H1 (cell line): ENCODE data around the gene SLC1A2.

Experiments
- CTCF ChIP-seq, 3 experiments: IDR thresholded peaks; 1 replicate in 2 of 3; 2 replicates in 1 of 3; pipeline versions ENCODE4 v1.5.1 to v1.6.1; 2011; ENCODE audit warnings: low read length in 3 of 3, mild to moderate bottlenecking in 3 of 3, inconsistent platforms in 2 of 3, low read depth in 1 of 3, moderate library complexity in 1 of 3; ENCODE audit not compliant: insufficient read depth in 1 of 3; ENCODE audit errors: control extremely low read depth in 1 of 3
- EP300 ChIP-seq, 2 experiments: IDR thresholded peaks; 1 replicate in 1 of 2; 2 replicates in 1 of 2; pipeline ENCODE4 v1.6.1; 2011 to 2012; ENCODE audit warnings: low read depth in 2 of 2, low read length in 2 of 2, mild to moderate bottlenecking in 2 of 2, borderline replicate concordance in 1 of 2, inconsistent platforms in 1 of 2, moderate library complexity in 1 of 2
- EZH2 ChIP-seq: fragments of 200-600 bp; sonication (generic); IDR thresholded peaks from 2 replicates; pipeline ENCODE4 v1.7.1; 2012; ENCODE audit warnings: low read depth, mild to moderate bottlenecking, moderate library complexity, low read length, inconsistent platforms; ENCODE audit not compliant: severe bottlenecking
- POLR2A ChIP-seq, 2 experiments: IDR thresholded peaks; 1 replicate in 1 of 2; 2 replicates in 1 of 2; pipeline ENCODE4 v1.6.1; 2011; ENCODE audit warnings: low read depth in 2 of 2, low read length in 2 of 2, mild to moderate bottlenecking in 2 of 2; ENCODE audit errors: control extremely low read depth in 1 of 2
- POLR2AphosphoS5 ChIP-seq: IDR thresholded peaks from 2 replicates; pipeline ENCODE4 v1.6.1; 2011; ENCODE audit warnings: low read depth, low read length
- TEAD4 ChIP-seq: IDR thresholded peaks from 2 replicates; pipeline ENCODE4 v1.6.1; 2012; ENCODE audit warnings: low read depth, low read length, inconsistent platforms, mixed read lengths

GRCh38 chr11:35206616-35207015, 212.7 kb downstream of the SLC1A2 start:
- TF ChIP-seq TEAD4: no peak
- TF ChIP-seq POLR2A (IDR thresholded peaks at IDR 0.05; ENCODE audit: control extremely low read depth in 1 of 2, low read depth in 2 of 2, low read length in 2 of 2): no peak
- TF ChIP-seq POLR2AphosphoS5: no peak
- TF ChIP-seq CTCF (IDR thresholded peaks at IDR 0.05; ENCODE audit: control extremely low read depth in 1 of 3, insufficient read depth in 1 of 3, low read depth in 1 of 3, low read length in 3 of 3): no peak
- no peak for TF ChIP-seq EP300 (IDR thresholded peaks at IDR 0.05; ENCODE audit: borderline replicate concordance in 1 of 2, low read depth in 2 of 2, low read length in 2 of 2)
- TF ChIP-seq EZH2: no peak
